GM18873 (cell line): ENCODE data around the gene DPPA5.
"Not testable (repeated sequence)": the region's sequence is repeated elsewhere in the genome, so short reads cannot be mapped to it uniquely, and the experiment has no call there.

Experiments
- ATAC-seq: cut with Tn5 transposase; IDR thresholded peaks from one replicate; pipeline ENCODE4 v1.9.1; 2021; ENCODE audit warnings: mild to moderate bottlenecking, moderate library complexity, moderate number of reproducible peaks; ENCODE audit not compliant: unreplicated experiment, low FRiP score

The DPPA5 gene

DNA sequence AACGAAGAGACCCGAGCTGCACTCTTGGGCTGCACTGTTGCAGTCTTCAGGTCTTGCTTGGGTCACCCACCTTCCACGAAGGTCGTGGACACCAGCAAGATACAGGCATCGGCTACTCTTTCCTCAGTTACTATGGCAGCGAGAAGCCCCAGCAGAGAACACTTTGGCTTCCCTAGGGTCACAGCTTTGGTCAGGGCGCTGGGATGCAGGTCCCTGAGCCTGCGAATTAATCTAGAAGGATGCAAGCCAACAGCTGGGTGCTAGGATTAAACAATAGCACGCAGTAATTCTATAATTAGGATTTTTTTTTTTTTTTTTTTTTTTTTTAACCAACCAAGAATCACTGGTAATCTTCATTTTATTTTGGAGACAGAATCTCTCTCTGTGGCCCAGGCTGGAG, 10.5 kb upstream of the DPPA5 start:
- no peak for ATAC-seq

- ATAC-seq: no peak
These were observed 10.0 kb upstream of the DPPA5 start for GRCh38 chr6:73364121-73364520.

GRCh38 chr6:73363537-73363875, 9.4 kb upstream of the DPPA5 start:
- no peak for ATAC-seq

DNA sequence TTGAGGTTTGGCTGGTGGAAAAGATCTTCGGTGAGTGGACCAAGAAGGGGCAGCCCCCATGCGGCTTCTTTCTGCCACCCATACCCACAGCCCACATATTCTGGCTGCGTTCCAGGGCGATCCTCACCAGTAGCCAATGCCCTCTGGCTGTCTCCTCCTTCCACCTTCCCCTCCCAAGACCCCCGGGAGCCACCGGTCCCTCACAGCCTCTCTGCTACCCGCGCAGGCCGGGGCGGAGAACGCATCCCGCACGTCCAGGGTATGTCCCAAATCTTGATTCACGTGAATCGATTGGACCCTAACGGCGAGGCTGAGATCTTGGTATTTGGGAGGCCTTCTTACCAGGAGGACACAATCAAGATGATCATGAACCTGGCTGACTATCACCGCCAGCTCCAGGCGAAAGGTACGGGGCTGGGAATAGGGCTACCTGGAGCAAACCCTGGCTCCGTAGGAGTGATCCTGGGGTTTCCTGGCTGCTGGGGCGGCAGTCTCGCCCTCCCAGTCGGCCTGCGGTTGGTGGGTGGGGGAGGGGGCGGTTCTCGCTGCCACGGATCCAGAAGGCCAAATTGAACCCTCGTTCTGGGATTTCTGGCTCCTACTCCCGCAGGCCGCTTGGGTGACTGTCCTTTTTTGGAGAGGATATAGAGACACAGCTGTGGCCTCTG, 8.9 kb upstream of the DPPA5 start:
- ATAC-seq: no peak

GRCh38 chr6:73362358-73362757, 8.3 kb upstream of the DPPA5 start, which contains the start of gene KHDC3L:
TSS of gene KHDC3L (plus strand) at chr6:73362658. CDS start at chr6:73362730, 72 bp downstream.
- no peak for ATAC-seq

GRCh38 chr6:73349311-73349710, 4.8 kb downstream of the DPPA5 start:
- ATAC-seq: no peak

DNA sequence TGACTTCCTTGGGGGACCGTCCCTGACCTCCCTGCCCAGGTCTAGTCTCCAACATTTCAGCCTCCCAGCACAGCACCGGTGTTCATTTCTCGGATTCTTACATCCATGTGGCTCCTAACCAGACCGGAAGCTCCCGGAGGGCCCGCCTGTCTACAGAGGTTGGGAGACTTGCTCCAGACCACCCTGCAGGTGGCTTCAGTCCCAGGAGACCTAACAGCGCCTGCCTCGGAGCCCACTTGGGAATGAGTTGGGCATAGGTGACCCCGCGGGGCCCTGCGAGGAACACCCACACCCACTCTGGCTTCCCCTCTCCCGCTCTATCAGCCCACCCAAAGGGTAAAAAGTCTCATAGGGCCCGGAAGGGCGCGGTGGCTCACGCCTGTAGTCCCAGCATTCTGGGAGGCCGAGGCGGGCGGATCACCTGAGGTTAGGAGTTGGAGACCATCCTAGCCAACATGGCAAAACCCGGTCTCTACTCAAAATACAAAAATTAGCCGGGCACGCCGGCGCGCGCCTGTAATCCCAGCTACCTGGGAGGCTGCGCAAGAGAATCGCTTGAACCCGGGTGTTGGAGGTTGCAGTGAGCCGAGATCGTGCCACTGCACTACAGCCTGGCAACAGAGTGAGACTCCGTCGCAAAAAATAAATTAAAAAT, 5.4 kb downstream of the DPPA5 start:
- no peak for ATAC-seq

GRCh38 chr6:73343164-73343563, 10.9 kb downstream of the DPPA5 start:
- ATAC-seq: no peak

DNA sequence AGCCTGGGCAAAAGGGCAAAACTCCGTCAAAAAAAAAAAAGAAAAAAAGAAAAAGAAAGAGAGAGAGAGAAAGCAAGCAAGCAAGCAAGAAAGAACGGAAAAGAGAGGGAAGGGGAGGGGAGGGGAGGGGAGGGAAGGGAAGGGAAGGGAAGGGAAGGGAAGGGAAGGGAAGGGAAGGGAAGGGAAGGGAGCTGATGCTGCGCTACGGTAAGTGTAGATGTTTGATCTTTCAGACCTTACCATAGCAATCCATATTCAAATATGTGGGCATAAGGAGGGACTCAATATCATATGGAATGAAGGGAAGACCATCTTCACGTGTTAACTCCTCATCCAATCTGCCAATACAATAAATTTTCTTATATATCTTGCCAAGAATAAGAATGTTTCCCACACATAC, 11.9 kb downstream of the DPPA5 start:
- no peak for ATAC-seq

GRCh38 chr6:73341335-73341734, 12.7 kb downstream of the DPPA5 start:
- ATAC-seq: no peak

DNA sequence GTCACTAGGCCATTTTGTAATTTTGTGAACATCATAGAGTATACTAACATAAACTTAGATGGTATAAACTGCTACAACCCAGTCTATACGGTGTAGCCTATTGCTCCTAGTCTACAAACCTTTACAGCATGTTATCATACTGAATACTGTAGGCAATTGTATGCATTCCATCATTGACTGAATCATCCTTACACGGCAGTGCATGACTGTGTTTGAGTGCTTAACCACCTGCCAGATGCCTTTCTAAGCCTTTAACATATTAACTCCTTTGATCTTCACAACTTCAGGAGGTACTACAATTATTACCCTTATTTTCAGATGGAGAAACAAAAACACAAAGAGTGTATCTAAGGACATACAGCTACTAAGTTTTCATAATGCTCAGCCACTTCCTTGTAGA, 14.0 kb downstream of the DPPA5 start:
- ATAC-seq: no peak

GRCh38 chr6:73339340-73339739, 14.7 kb downstream of the DPPA5 start:
- no peak for ATAC-seq

DNA sequence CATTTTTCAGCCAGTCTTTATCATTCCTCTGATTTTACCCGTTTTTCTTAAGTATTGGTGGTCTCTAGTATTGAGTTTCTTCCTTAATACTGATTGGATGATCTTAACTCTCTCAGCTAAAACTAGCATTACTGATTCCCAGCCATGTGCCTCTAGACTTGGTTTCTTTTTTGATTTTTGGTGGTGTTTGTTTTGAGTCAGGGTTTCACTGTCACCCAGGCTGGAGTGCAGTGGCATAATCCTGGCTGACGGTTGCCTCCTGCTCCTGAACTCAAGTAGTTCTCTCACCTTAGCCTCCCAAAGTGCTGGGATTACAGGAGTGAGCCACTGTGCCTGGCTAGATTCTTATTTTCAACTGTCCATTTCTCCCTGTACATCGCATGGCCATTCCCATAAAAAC, 24.9 kb downstream of the DPPA5 start:
- no peak for ATAC-seq

DNA sequence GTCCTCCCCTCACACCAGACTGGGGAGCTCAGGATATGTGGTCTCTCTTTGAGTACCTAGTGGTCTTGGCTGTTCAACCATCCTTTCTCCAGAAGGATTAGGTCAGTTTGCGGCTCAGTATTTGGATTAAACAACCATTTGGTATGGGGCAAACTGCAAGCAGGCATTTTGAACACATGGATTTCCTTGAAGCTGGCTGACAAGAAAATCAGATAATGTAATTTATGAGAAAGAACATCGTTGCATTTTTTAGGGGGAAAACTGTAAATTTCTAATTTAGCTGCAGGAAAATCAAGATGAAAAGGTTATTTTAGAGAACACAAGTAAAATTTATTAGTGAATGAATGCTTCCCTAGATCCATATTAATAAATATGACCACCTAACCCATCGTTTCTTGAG, 25.3 kb downstream of the DPPA5 start:
- ATAC-seq: no peak

DNA sequence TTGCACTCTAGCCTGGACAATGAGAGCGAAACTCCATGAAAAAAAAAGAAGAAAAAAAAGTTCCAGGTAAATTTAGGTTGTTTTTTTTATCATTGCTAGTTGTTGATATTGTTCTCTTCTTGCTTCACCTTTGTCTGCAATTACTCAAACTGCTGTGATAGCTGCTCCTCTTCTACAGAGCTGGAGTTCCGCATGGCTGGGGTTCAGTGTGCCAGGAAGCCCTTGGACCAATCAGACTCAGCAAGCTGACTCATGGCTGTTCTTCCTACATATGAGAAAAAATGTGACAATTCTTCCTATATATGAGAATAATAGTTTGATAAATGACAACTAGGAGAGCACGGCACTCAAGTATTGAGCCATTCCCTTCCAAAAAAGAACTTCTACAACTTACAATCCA, 28.4 kb downstream of the DPPA5 start:
- no peak for ATAC-seq

- ATAC-seq: no peak
These were observed 30.8 kb downstream of the DPPA5 start for GRCh38 chr6:73323323-73323722.

GRCh38 chr6:73314577-73315492, 39.2 kb downstream of the DPPA5 start:
- ATAC-seq: no peak

DNA sequence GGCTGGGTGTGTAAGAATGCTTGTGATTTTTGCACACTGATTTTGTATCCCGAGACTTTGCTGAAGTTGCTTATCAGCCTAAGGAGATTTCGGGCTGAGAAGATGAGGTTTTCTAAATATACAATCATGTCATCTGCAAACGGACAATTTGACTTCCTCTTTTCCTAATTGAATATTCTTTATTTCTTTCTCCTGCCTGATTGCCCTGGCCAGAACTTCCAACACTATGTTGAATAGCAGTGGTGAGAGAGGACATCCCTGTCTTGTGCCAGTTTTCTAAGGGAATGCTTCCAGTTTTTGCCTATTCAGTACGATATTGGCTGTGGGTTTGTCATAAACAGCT, 43.6 kb downstream of the DPPA5 start:
- not testable (repeated sequence) for ATAC-seq

DNA sequence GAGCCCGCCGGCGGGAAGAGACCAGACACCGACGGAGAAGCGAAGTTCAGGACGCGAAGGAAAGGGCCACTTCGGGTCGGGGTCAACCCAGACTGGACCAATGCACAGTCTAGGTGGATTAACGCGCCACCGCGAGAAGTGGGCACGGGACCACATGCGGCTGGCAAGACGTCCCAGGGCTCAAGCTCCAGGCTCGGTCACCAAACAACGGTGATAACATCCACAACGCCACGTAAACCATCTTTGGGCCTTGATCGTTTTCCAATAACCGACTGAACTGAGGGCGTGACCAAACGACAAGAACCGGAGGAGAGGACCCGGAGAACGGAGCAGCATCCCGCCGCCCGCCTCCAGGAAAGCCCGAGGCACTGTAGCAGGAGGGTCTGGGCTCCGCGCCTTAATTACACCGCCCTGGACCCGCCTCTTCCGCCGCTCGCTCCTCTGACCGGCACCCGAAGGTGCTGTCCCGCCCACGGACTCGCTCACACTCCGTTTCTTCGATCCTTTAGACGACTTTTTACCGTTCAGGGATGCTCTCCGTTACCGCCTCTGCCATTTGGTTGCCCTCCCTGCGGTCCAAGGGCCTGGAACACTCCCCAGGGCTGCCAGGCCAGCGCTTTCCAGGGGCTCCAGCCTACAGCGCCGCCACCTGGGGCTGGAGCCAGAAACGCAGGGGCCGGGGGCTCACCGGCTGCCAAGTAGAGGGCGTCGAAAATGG, 44.1 kb downstream of the DPPA5 start:
- ATAC-seq: peak; percentile 98

- ATAC-seq: no peak
These were observed 44.6 kb downstream of the DPPA5 start for GRCh38 chr6:73309535-73309784.
